Endometrial microvascular endothelial cells (primary cell): ENCODE measurements around the gene DPCD. TPM values are rescaled to one million over a fixed set of nuclear protein-coding genes. Genes with fewer than 3 reads are reported as not detected.
"Not testable (repeated sequence)": the region's sequence is repeated elsewhere in the genome, so short reads cannot be mapped to it uniquely, and the experiment has no call there.

Source experiments
- in situ Hi-C: cut with HindIII; loops from 2 replicates; pipeline ENCODE4 v1.10.0; 2017; ENCODE audit warnings: low sequenced_read_pairs, low pct_unique_long_range_greater_than_20kb; ENCODE audit errors: inconsistent ontology term
- total RNA-seq: library from RNA; depleted of rRNA; stranded (reverse); fragments of >200 nt; gene quantifications from one replicate; pipeline ENCODE4 v1.2.3, GENCODE V29; 2015; ENCODE audit errors: inconsistent ontology term

Gene DPCD
- total RNA-seq, 1 donor from 2014 or later = 45.9 TPM

DNA sequence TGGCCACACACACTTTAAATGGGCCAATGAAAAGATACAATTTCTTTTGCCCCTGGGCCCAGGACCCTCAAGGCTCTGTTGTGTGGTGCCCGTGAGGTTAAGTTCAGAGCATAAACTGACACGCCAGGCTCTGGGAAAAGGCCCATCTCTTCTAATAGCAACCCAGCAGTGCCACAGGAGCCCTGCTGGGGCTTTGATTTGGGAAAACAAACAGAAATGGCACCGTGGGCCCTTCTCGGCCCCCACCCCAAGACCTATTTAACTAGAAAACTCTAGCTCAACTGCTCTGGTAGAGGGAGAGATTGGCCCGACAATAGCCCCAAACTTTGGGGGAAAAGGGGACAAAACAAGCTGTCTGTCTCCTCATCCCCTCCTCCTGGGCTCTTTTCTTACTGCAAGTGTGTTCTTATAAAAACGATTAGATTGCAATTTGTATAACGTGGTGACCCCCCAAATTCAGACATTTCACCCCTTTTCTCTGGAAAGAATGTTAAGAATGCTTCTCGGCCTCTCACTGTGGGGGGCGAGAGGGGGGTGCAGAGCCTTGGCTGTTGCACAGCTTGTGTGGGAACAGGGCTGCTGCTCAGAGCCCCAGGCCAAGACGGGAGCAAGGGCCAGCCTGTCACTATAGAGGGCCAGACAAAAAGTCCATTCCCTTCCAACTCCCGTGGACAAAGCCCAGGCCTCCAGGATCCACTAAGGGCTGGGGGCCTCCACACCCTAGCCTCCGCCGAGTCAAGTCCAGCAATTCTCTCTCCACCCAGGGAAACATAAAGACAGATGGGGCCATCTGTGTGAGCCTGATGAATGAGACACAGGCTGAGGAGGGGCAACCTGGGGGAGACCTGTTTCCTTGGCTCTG is 26.8 kb downstream of the DPCD start:
- in situ Hi-C loops = no loop called here

DNA sequence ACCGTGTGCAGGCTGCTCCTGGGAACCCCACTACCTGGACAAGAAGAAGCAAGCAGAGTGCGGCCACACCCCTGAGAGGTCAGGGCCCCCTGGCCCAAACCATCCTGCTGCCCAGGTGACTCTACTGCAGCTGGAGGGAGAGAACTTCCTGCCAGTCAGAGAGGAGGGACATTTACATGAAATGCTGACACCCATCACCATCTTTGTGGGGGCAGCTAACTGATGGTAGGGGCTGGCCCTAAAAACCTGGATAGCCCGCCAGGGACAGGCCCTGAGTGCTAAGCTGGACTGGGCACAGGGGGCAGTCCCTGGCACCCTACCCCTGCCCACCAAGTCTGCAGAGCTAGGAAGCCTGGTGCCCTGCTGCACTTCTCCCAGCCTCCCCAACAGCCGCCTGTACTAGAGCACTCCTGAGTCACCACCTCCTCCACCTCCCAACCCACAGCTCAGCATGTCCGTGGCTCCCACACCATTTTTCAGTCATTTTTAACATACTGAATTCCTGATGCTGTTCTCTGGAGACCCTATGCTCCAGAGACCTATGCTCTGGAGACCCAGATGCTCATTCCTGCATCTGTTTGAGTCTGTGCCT is 27.5 kb downstream of the DPCD start:
- in situ Hi-C loops = no loop called here

DNA sequence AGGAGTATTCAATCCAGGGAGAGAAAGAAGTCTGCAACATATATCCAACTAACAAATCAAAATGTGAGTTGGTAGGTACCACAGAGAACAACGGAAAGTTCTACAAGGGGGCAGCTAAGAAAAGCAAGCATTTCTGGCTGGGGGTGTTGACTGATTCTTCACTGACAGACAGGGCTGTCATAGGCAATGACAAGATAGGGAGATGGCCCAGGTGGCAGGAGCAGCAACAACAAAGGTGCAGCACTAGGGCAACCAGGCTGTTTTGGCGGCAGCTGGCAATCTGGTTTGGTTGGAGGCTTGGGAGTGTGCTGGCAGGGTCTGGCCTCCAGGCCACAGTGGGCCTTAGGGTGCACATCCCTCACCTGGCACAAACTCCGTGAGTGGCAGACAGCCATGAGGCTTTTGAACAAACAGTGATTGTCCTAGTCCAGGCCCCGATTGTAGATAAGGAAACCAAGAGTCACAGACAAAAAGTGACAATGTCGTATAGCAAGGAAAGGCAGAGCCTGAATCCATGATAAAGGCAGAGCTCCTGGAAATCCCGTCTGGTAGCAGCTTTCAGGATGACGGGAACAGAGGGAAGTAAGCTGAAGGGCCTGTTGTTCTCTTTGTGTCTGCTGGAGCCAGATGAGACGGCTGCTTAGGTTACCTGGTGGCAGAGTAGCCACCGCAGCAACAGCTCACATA is 28.4 kb downstream of the DPCD start:
- in situ Hi-C loops = no loop called here

DNA sequence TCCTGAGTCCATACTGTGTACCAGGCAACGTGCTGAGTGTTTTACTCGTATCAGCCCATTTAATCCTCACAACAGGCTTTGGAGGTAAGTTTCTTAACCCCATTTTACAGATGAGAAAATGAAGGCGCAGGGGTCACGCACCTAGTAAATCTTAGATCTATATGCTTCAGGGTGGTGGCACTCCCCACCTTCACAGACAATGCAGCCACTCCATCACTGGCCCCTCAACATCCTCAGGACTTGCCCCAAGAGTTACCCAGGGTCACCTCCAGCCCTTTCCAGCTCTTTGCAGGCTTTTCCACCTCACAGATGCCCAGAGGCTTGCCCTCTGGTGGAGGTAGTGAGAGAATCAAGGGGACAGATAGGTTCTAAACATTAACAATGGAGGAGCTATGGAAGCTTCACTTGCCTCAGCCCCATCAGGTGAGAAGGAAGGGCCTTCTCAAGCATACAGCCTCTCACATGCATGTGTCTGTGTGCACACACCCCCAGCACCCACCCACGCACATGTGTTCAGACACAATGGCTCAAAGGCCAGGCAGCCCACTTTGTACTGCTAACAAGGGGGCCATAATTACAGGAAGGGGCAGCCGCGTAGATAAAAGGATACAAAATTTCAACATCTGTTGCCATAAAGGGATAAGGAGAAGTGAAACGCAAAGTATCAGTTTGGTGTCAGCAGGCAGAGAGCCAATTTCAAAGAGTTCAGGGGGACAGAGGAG is 29.1 kb downstream of the DPCD start:
- in situ Hi-C loops = no loop called here

DNA sequence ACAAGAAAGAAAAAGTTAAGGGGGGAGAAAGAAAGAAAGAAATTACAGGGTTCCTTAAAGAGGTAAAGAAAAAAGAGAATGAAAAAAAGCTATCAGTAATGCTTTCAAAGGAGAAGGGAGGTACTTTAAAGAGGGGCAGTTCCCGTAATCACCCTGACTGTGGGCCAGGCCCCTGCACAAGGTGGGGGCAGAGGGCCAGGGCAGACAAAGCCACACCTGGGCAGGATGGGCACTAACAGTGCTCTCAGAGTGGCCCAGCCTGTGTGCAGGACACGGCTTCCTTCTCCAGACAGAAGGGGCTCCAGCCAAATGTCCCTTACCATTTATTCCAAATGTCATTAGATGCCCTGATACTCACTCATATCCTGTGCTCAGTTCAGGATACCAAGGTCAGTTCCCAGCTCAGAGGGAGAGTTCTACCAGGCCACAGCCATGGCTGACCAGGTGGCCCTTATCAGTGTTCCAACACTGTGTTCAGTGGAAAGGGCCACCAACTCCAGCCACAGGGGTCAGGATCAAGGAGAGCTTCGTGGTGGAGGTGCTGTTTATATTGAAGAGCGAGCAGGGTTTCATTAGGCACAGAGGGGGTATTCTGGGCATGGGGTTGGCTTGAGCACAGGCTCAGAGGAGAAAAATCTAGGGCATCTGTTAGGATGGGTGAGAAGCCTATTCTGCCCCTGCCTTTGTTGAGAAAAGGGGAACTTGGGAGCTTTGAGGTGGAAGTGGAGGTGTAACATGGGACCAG is 29.9 kb downstream of the DPCD start:
- in situ Hi-C loops = no loop called here

DNA sequence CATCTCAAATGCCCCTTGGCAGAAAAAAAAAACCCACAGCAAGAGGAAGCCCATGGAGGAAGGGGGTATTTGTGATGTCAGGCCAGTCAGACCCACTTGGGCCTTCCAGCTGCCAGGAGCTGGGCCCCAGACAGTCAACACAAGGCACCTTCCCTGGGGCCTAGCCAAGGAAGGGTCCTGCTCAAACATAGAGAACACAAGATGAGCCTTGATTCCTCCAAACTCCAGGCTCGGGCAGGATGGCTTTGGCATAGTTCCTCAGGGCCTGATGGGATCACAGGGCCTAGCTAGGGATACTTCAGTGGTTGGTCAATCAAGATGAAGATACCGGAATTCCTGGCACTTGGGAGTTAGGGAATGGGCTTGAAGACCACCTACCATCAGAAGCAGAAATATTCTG is 30.8 kb downstream of the DPCD start:
- in situ Hi-C loops = no loop called here

DNA sequence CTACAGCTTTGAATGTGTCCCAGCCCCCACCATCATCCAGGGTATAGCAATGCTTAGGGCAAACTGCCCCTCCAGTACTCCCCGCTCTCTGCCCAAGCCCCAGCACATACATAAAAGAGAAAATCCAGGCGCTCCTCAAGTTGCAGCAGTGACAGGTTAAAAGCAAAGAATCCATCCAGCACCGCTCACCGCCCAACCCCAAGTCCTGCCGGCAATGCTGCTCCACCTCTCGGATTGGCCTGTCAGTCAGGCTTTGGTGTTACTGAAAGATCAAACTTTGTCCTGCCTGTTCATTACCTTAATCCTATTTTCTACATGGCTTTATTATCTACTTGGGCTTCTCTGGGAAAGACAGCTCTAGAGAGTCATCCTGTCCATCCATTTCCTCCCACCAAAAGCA is 31.9 kb downstream of the DPCD start:
- in situ Hi-C loops = no loop called here

DNA sequence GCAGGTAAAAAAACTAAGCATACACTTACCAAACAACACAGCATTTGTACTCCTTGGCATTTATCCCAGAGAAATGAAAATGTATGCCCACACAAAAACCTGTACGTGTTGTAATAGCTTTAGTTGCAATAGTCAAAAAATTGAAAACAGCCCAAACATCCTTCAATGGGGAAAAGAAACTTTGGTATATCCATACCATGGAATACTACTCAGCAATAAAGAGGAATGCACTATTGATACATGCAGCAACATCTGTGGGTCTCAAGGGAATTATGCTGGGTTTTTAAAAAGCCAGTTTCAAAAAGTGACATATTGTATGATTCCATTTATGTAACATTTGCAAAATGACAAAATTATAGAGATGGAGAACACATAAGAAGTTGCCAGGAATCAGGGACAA is 35.4 kb downstream of the DPCD start:
- in situ Hi-C loops = no loop called here

DNA sequence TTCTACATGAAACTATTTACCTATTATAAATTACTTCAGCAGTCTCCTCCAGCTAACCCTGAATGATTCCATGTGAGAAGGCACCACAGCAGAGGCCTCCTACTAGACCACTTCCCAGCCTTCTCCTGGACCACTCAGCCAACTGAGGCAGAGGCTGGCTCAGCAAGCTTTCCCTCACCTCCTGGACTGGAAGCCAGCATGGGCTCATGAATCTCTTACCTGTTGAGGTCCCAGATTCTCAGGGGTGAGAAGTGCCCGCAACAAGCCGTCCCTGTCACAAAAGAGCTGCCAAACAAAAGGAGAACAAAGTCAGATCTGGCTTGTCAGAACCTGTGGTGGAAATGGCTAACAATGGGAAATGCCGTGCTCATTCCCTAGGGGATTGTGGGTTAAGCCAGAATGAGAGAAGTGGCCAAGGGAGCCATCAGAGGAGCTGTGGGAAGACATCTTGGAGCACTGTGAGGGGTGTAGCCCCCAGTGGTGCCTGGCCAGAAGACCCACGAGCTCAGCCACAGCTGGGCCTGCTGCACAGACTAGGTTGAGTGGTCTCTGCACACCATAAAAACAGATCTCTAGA is 36.5 kb downstream of the DPCD start:
- in situ Hi-C loops = no loop called here

DNA sequence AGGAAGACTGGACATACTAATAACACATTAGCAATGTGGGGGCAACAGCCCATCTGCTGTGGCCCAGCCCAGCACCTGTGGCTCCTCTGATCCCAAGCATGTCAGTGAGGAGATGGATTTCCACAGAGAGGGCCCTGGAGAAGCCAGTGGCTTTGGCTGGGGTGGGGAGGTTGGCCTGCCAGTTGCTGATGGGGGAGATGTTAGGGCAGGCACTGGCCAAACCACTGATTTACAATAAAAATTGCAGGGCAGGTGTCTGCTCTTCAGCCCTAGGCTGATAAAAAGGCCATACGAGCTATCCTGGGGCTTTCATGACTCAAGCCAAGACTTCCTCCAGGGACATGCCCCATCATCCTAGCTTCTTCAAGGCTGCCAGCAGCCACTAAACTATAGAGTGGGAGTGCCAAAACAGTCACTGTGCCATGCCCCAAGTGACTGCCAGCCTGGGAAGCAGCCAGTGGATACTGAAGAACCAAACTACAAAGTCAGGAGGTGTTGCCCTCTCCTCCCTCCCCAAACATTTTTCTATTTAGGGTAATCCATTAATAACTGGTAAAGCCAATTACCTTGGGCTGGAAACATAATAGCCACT is 37.8 kb downstream of the DPCD start:
- in situ Hi-C loops = no loop called here

DNA sequence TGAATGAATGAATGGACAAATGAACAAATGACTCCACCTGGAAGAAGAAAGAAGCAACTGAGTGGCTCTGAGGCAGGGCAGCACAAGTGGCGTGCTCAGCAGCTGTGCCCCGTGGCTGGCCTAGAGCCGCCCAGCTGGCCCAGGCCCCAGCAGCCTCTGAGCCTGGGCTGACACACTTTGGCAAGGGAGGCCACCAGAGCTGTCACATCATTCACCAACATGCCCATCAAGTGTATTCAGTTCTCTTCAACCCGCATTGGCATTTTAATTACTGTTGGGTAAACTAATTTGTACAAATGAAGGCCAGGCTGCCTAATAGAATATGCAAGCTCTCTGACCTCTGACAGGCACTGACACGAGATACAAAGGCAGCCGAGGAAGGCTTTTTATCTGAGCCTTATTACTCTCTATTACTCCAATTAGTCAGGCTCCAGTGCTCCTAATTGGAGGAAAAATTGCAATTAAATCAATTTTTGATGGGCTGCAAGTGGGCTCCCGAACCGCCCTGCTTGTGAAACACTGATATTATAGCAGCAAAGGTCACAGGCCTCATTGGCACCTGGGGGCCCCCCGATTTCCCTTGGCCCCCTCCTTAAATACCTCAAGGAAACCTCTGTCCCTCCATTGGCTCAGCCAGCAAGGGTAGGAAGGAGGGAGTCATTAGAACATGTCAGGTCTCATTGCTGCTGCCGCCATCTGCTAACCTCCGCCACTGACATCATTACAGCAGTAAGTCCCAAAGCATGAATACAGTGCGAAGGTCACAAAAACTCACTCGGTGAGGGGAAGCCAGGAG is 41.9 kb downstream of the DPCD start:
- in situ Hi-C loops = no loop called here

DNA sequence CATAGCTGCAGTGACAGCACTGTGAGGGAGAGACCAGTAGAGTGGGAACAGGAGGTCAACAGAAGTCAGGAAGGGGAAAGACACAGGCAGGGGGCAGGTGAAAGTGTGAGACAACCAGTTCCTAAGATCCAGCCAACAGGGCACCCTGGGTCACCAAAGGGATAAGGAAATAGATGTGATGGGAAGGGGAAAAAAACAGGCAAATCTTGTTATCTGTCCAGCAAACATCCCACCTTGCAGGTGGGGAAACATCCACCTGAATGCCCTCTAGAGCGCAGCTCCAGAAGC is 42.5 kb downstream of the DPCD start:
- in situ Hi-C loops = no loop called here

DNA sequence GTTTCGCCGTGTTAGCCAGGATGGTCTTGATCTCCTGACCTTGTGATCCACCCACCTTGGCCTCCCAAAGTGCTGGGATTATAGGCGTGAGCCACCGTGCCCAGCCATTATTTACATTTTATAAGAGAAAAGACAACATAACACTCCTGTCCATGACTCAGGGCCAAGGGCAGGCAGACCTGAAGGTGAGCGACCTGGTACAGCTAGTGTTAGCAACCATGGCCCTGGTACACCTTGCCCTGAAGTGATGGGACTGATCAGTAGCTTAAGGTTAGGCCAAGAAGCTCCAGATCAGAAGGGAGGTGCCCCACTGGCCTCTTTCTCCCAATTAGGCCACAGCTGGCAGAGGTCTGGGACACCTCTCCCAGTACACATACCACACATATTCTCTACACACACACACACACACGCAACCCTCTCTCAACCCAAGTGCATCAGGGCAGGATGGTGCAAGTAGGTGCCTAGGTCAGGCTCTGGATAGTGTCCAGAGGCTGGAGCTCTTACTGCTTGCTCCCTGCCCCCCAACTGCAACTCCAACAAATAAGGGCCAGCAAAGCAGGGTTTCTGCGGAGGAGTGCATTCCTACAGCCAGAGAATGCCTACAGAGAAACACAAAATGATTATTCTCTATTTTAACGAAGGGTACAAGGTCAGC is 43.8 kb downstream of the DPCD start:
- in situ Hi-C loops = no loop called here

DNA sequence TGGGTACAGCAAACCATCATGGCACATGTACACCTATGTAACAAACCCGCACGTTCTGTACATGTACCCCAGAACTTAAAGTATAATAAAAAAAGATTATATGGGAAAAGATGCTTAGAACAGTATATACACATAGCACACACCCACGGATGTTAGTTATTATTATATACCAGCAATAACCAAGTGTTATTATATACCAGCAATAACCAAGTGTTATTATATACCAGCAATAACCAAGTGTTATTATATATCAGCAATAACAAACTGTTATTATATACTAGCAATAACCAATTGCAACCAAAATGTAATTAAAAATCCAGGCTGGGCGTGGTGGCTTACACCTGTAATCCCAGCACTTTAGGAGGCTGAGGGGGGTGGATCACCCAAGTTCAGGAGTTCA is 45.4 kb downstream of the DPCD start:
- in situ Hi-C loops = not testable (repeated sequence)

DNA sequence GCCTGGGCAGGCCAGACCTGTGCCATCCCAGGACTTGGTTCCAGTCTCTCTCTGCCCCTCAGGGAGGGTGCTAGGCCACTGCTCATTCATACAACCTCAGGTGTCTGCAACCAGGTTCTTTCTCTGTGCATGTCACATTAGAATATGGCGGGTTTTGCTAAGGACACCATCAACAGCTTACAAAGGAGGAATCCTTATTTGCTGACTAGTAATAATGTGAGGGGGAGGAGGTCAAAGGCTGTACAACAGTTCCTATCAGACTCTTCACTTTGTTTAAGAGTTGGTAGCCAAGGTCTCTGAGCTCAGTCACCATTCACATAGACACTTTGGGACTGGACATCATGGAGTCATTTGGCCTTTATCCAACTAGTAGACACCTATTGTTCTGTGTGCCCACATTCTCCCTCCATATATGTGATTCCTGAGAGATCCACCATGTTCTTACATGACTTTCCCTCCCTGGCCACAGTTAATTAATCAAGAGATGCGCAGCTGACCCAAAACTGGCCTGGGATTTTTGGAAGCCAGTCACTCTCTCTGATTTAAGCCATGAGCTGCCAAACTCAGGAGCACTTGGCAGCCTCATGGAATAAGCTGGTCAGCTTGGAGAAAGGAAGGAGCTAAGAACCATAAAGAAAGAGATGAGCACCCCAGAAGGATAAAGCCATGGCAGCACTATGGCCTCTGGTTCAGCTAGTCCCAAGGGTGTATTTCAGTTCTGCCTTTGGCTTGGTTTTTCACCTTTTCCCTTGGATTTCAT is 51.2 kb downstream of the DPCD start:
- in situ Hi-C loops = no loop called here

DNA sequence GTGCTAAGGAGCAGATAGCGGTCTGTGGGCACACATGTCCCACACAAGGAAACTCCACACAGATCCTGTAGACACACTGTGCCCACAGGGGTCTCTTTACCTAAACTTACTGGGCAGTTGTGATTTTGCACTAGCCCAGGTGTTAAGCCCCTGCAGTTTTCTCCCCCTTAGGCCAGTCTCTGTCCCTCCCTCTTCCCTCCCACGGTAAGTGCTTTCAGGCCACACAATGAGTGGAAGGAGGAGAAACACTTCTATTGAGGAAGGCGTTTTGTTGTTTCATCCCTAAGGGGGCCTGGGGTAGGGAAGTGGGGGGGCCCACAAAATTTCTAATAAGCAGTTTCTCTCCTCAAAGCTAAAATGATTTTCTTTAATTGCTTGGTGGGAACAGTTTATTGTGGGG is 55.4 kb downstream of the DPCD start:
- in situ Hi-C loops = no loop called here
